ENCODE measurements around the gene DHODH.

Gene DHODH

GRCh38 chr16:72013888-72014581 lies 5.5 kb downstream of the DHODH start:
- no peak for DNase-seq

- no peak for DNase-seq
These were observed 6.1 kb downstream of the DHODH start for GRCh38 chr16:72014675-72015074.

GRCh38 chr16:72015124-72015523 lies 6.6 kb downstream of the DHODH start:
- no peak for DNase-seq

GRCh38 chr16:72018470-72018869 lies 9.9 kb downstream of the DHODH start:
- DNase-seq = no peak

GRCh38 chr16:72021043-72021442 lies 12.5 kb downstream of the DHODH start:
- DNase-seq = no peak

GRCh38 chr16:72022127-72022526 lies 13.6 kb downstream of the DHODH start:
- no peak for DNase-seq

- no peak for DNase-seq
These were observed 15.4 kb downstream of the DHODH start for GRCh38 chr16:72023962-72024361.

GRCh38 chr16:72024862-72025382 lies 16.4 kb downstream of the DHODH start:
- DNase-seq = no peak

- DNase-seq = no peak
These were observed 17.0 kb downstream of the DHODH start for GRCh38 chr16:72025404-72026114.

GRCh38 chr16:72027669-72028378 lies 19.3 kb downstream of the DHODH start:
- DNase-seq = no peak

- DNase-seq = no peak
These were observed 21.2 kb downstream of the DHODH start for GRCh38 chr16:72029567-72030271.

- no peak for DNase-seq
These were observed 24.9 kb downstream of the DHODH start for GRCh38 chr16:72033437-72033836.

GRCh38 chr16:72036098-72036497 lies 27.6 kb downstream of the DHODH start:
- no peak for DNase-seq

- no peak for DNase-seq
These were observed 33.7 kb downstream of the DHODH start for GRCh38 chr16:72042157-72042660.

GRCh38 chr16:72043058-72043457 lies 34.5 kb downstream of the DHODH start:
- no peak for DNase-seq

- no peak for DNase-seq
These were observed 35.0 kb downstream of the DHODH start for GRCh38 chr16:72043539-72043938.

- DNase-seq = no peak
These were observed 35.8 kb downstream of the DHODH start for GRCh38 chr16:72044296-72044695.

- no peak for DNase-seq
These were observed 36.3 kb downstream of the DHODH start for GRCh38 chr16:72044825-72045359.

GRCh38 chr16:72049110-72049509 lies 40.6 kb downstream of the DHODH start:
- no peak for DNase-seq

GRCh38 chr16:72050769-72051464 lies 42.4 kb downstream of the DHODH start:
- DNase-seq = no peak

- DNase-seq = no peak
These were observed 43.3 kb downstream of the DHODH start for GRCh38 chr16:72051818-72052217.
